ENCODE results near the gene TMPRSS11A.

DNA sequence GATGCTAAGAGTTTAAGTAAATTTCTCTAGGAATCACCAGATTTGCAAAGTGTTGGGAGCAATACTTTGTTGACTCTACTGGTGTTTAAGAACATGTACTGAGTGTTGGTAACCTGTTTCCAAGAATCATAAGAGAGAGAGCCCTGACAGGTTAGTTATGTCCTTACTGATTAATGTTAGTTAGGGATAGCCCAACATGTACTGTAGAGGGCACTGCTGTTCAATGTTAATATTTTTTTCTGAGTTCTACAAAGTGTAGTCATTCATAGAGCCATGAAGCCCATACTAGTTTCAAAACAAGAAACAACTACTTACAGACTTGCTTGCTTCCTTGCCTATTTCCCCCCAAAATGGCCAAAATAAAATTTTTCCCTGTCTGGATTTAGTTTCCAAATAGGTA, 91.4 kb downstream of the TMPRSS11A start:
- TF ChIP-seq, protein P1, sequence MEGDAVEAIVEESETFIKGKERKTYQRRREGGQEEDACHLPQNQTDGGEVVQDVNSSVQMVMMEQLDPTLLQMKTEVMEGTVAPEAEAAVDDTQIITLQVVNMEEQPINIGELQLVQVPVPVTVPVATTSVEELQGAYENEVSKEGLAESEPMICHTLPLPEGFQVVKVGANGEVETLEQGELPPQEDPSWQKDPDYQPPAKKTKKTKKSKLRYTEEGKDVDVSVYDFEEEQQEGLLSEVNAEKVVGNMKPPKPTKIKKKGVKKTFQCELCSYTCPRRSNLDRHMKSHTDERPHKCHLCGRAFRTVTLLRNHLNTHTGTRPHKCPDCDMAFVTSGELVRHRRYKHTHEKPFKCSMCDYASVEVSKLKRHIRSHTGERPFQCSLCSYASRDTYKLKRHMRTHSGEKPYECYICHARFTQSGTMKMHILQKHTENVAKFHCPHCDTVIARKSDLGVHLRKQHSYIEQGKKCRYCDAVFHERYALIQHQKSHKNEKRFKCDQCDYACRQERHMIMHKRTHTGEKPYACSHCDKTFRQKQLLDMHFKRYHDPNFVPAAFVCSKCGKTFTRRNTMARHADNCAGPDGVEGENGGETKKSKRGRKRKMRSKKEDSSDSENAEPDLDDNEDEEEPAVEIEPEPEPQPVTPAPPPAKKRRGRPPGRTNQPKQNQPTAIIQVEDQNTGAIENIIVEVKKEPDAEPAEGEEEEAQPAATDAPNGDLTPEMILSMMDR (CRISPR knock-in tag; IDR thresholded peaks at IDR 0.05): peak; percentile 52
- TF ChIP-seq, protein P2, sequence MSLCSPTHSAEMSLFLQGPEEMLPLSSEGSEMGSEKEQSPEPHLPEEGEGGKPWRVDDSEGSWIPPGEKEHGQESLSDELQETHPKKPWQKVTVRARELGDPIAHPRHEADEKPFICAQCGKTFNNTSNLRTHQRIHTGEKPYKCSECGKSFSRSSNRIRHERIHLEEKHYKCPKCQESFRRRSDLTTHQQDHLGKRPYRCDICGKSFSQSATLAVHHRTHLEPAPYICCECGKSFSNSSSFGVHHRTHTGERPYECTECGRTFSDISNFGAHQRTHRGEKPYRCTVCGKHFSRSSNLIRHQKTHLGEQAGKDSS (CRISPR knock-in tag; IDR thresholded peaks at IDR 0.05; ENCODE audit: borderline replicate concordance, low read depth): no peak
- no peak for TF ChIP-seq SMC3 (IDR thresholded peaks at IDR 0.05; ENCODE audit: low read length)
- no peak for TF ChIP-seq JUN (CRISPR knock-in tag; IDR thresholded peaks at IDR 0.05)
- TF ChIP-seq ESRRA (CRISPR knock-in tag; IDR thresholded peaks at IDR 0.05; ENCODE audit: low read depth): no peak
- TF ChIP-seq, protein P3, sequence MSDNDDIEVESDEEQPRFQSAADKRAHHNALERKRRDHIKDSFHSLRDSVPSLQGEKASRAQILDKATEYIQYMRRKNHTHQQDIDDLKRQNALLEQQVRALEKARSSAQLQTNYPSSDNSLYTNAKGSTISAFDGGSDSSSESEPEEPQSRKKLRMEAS (IDR thresholded peaks at IDR 0.05): no peak

All from HepG2 (cell line).